ENCODE data around the gene MKLN1. TPM values are rescaled to one million over a fixed set of nuclear protein-coding genes. Genes with fewer than 3 reads are reported as not detected.
"Not testable (repeated sequence)": the region's sequence is repeated elsewhere in the genome, so short reads cannot be mapped to it uniquely, and the experiment has no call there.

The MKLN1 gene
- total and polyA plus RNA-seq, 7 donors, result 6.6 to 68.1 (median 48.2) TPM

DNA sequence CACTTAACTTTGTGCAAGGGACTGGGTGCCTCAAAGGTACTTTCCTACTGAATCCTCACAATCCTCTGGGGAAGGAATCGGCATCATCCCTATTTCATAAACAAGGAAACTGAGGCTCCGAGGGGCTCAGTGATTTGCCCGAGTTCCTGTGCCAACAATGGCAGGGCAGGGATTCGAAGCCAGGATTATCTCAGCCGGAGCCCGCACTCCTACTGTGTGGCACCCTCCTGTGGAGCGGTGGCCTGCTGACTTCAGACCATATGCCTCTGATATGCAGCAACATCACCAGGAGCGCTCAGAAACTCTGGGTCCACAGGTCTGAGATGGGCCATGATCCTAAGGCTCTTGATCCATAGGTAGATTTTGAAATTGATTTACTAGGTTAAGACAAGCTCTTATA is 182.1 kb downstream of the MKLN1 start:
- intact Hi-C loops (cut with DNase I), result loop anchor here (5.0 kb wide), 1 partner anchor 33 kb away; no protein-coding TSS in a partner anchor
- Histone ChIP-seq H3K27me3 (no peaks in the 10 kb centered on the region), H3K4me3 (no peak overlapping the region), H3K4me1 (peaks cover 0 to 25% (median 17%) of the 10 kb centered on the region in 4 donors), H3K36me3 (peaks cover 0 to 21% (median 0%) of the 10 kb centered on the region in 4 donors), H3K27ac (no peak overlapping the region), H3K9me3 (no peaks in the 10 kb centered on the region)
- TF ChIP-seq, protein P1, sequence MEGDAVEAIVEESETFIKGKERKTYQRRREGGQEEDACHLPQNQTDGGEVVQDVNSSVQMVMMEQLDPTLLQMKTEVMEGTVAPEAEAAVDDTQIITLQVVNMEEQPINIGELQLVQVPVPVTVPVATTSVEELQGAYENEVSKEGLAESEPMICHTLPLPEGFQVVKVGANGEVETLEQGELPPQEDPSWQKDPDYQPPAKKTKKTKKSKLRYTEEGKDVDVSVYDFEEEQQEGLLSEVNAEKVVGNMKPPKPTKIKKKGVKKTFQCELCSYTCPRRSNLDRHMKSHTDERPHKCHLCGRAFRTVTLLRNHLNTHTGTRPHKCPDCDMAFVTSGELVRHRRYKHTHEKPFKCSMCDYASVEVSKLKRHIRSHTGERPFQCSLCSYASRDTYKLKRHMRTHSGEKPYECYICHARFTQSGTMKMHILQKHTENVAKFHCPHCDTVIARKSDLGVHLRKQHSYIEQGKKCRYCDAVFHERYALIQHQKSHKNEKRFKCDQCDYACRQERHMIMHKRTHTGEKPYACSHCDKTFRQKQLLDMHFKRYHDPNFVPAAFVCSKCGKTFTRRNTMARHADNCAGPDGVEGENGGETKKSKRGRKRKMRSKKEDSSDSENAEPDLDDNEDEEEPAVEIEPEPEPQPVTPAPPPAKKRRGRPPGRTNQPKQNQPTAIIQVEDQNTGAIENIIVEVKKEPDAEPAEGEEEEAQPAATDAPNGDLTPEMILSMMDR (IDR thresholded peaks at IDR 0.05), result no peak
- TF ChIP-seq POLR2AphosphoS5 (IDR thresholded peaks at IDR 0.05) (no peak), EP300 (IDR thresholded peaks at IDR 0.05) (no peak), POLR2A (IDR thresholded peaks at IDR 0.05) (no peak)
- 96 to 97% methylated on average over 8 of the region's 8 CpGs for WGBS, 2 donors
- DNase-seq, result no peak

DNA sequence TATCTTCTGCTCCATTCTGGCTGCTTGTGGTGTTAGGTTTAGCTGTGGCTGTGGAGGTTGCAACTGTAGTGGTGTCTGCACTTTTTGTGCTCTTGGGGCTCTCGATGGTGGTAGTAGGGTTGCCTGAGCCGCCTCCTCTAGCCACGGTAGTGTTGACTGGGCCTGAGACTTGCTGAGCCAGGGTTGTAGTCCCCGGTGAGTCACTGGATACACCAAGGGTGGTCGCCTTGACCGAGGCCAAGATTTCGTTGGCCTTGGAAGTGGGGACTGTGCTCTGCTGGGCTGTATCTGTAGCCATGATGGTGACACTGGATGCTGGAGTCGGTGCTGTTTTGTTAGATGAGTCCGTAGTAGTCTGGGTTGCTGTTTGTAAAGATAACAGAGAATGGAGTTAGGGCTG is 183.4 kb downstream of the MKLN1 start:
- 85 to 88% methylated on average over 9 of the region's 9 CpGs for WGBS, 2 donors
- peaks cover 0 to 25% (median 17%) of the 10 kb centered on the region in 4 donors for H3K4me1 ChIP-seq
- intact Hi-C loops (cut with DNase I), result no loop called here
- TF ChIP-seq POLR2A (IDR thresholded peaks at IDR 0.05) (no peak), EP300 (IDR thresholded peaks at IDR 0.05) (no peak), POLR2AphosphoS5 (IDR thresholded peaks at IDR 0.05) (no peak)
- TF ChIP-seq, protein P1 (IDR thresholded peaks at IDR 0.05), result no peak
- DNase-seq, result no peak
- no peak overlapping the region for H3K4me3 ChIP-seq
- no peaks in the 10 kb centered on the region for H3K9me3 ChIP-seq
- no peaks in the 10 kb centered on the region for H3K27me3 ChIP-seq
- peaks cover 0 to 8% (median 0%) of the 10 kb centered on the region in 4 donors for H3K36me3 ChIP-seq
- peak overlapping the region in 2 of 4 donors; percentile 20 to 25 for H3K27ac ChIP-seq

DNA sequence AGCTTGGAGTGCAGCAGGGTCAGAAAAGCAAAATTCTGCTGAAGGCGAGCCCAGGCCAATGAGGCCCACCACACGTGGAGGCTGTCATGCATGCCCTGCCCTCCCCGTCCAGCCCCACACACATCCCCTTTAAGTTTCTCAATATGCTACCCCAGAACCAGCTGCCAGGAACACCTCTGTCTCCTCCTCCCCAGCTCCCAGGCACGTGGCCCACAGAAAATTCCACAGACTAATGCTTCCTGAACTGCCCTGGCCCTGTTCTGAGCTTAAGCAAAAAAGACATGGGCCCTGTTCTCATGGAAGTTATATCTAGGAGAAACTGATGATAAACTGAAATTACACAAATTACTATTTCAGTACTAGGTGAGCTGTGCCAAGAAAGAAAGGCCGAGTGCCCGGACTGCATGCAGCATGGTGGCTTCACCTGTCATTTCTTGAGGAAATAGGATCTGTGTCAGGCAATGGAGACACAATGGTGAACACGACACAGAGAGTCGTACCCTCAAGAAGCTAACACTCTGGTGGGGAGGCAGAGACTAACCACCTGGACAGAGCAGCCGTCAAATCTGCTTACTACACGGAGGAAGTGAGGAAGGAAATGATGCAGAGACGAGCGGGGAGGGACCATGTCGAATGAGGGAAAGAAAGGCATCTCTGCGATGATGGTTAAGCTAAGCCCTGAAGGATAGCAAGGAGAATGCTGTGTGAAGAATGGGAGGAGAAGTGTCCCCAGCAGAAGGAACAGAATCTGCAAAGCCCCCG is 184.3 kb downstream of the MKLN1 start:
- peaks cover 0 to under 1% (median 0%) of the 10 kb centered on the region in 4 donors for H3K36me3 ChIP-seq
- 66 to 88% methylated on average over 15 of the region's 15 CpGs for WGBS, 2 donors
- peak overlapping the region in 3 of 4 donors; percentile 20 to 53 (median 25) for H3K27ac ChIP-seq
- TF ChIP-seq POLR2A (IDR thresholded peaks at IDR 0.05), result no peak
- TF ChIP-seq, protein P1 (IDR thresholded peaks at IDR 0.05), result no peak
- TF ChIP-seq POLR2AphosphoS5 (IDR thresholded peaks at IDR 0.05), result no peak
- no peak for TF ChIP-seq EP300 (IDR thresholded peaks at IDR 0.05)
- H3K4me1 ChIP-seq, result peaks cover 0 to 25% (median 17%) of the 10 kb centered on the region in 4 donors
- H3K9me3 ChIP-seq, result no peaks in the 10 kb centered on the region
- intact Hi-C loops (cut with DNase I), result no loop called here
- no peak overlapping the region for H3K4me3 ChIP-seq
- no peak for DNase-seq
- no peaks in the 10 kb centered on the region for H3K27me3 ChIP-seq

DNA sequence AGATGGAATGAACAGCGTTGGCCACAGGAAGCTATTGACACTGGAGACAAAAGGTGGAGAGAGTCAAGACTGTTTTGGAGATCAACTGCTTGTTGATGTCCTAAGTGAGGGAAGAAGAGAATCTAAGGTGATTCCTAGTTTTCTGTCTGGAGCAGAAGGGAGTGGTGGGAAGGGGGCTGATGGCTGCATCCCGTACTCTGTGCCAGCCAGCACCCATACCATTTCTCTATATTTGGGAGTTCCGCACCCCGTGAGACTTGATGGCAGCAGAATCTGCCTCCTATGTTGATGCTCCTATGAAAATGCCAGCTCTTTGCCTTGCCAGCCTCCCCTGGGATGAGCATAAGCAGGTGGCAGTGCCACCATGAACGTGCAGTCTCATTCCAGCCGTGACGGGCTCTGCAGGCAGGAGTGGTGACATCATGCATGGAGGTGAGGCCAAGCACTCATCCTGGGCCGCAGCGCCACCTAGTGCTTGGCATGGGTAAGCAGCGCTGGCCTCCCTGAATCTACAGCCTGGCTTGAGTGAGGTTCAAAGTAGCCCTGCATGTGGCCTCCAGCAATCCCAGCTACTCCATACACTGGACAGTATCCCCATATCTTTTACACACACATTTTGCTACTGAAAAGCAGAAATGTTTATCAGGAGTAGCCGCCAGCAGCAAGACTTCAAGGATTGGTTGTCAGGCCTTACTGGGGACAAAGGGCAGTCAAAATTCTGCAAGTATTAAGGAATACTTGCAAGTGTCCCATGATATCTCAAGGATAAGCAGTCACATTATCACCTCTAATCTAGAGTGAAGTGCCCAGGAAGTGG is 185.8 kb downstream of the MKLN1 start:
- no peaks in the 10 kb centered on the region for H3K9me3 ChIP-seq
- peak; percentile 92 for DNase-seq
- H3K27ac ChIP-seq, result peak overlapping the region in 3 of 4 donors; percentile 27 to 43 (median 37)
- no peaks in the 10 kb centered on the region for H3K27me3 ChIP-seq
- WGBS, 2 donors, result 39 to 40% methylated on average over 11 of the region's 11 CpGs
- no peaks in the 10 kb centered on the region for H3K36me3 ChIP-seq
- no peak overlapping the region for H3K4me3 ChIP-seq
- H3K4me1 ChIP-seq, result peaks cover 0 to 18% (median 11%) of the 10 kb centered on the region in 4 donors
- TF ChIP-seq POLR2AphosphoS5 (IDR thresholded peaks at IDR 0.05), result peak; percentile 20 to 77 (median 66)
- TF ChIP-seq EP300 (IDR thresholded peaks at IDR 0.05), result no peak
- TF ChIP-seq, protein P1 (IDR thresholded peaks at IDR 0.05), result peak; percentile 78 to 92 (median 85)
- intact Hi-C loops (cut with DNase I), result no loop called here

DNA sequence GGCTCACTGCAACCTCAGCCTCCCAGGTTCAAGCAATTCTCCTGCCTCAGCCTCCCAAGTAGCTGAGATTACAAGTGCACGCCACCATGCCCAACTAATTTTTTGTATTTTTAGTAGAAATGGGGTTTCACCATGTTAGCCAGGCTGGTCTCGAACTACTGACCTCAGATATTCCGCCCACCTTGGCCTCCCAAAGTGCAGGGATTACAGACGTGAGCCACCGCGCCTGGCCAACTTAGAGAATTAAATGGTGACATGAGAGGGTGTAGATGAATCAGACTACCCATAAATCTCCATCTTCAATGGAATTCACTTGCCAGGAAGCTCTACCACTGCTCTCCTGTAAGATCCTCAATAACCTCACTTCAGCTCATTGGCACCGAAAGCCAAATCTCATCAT is 187.8 kb downstream of the MKLN1 start:
- H3K27me3 ChIP-seq; DNase-seq; intact Hi-C loops (cut with DNase I); H3K4me3 ChIP-seq; H3K27ac ChIP-seq; H3K9me3 ChIP-seq; H3K36me3 ChIP-seq: not testable (repeated sequence)
- peaks cover 0 to 18% (median 11%) of the 10 kb centered on the region in 4 donors for H3K4me1 ChIP-seq
- 92 to 96% methylated on average over 7 of the region's 7 CpGs for WGBS, 2 donors
